Esophagus muscularis mucosa (tissue), 4 donors: ENCODE data around the gene STON1. TPM values are rescaled to one million over a fixed set of nuclear protein-coding genes. Genes with fewer than 3 reads are reported as not detected.

ENCODE experiments used
- DNase-seq: peaks from one replicate; pipeline ENCODE4 v3.0.0-alpha.2; 2017; ENCODE audit errors: extremely low spot score
- H3K27ac ChIP-seq, 4 donors: fragments of 200-600 bp; sonication (generic); replicated peaks in 1 of 4; 1 replicate in 3 of 4; 2 replicates in 1 of 4; pipeline ENCODE4 v1.5.1; 2016 to 2019; ENCODE audit warnings: mild to moderate bottlenecking in 1 of 4
- H3K27me3 ChIP-seq, 4 donors: fragments of 200-600 bp; sonication (generic); one replicate each; pipeline versions ENCODE4 v1.5.1 to v1.6.0; 2016 to 2019
- H3K36me3 ChIP-seq, 4 donors: fragments of 200-600 bp; sonication (generic); one replicate each; pipeline ENCODE4 v1.5.1; 2016 to 2019
- H3K4me1 ChIP-seq, 4 donors: fragments of 200-600 bp; sonication (generic); one replicate each; pipeline ENCODE4 v1.5.1; 2016 to 2019
- H3K4me3 ChIP-seq, 4 donors: fragments of 200-600 bp; sonication (generic); 1 replicate in 2 of 4; 2 replicates in 2 of 4; pipeline ENCODE4 v1.5.1; 2016 to 2019; ENCODE audit warnings: mild to moderate bottlenecking in 4 of 4, moderate library complexity in 1 of 4
- H3K9me3 ChIP-seq, 4 donors: fragments of 200-600 bp; sonication (generic); 1 replicate in 3 of 4; 2 replicates in 1 of 4; pipeline ENCODE4 v1.5.1; 2016 to 2019
- EP300 ChIP-seq: sonication (generic); formaldehyde crosslinking; IDR thresholded peaks from one replicate; pipeline ENCODE4 v1.6.1; 2017; ENCODE audit warnings: antibody characterized with exemption
- POLR2A ChIP-seq: fragments of 450-650 bp; IDR thresholded peaks from one replicate; pipeline ENCODE4 v1.6.1; 2017; ENCODE audit warnings: antibody characterized with exemption, moderate library complexity, mild to moderate bottlenecking, low read depth
- POLR2AphosphoS5 ChIP-seq, 2 donors: sonication (generic); formaldehyde crosslinking; IDR thresholded peaks; one replicate each; pipeline ENCODE4 v1.6.1; 2017; ENCODE audit warnings: antibody characterized with exemption in 2 of 2
- WGBS: methylation state at CpG from one replicate; pipeline ENCODE4 v1.1.5; 2018; 5-methylcytosine and 5-hydroxymethylcytosine counted together
- intact Hi-C: fragments of 100-400 bp; cut with DNase I; formaldehyde crosslinking; loops from one replicate; pipeline ENCODE4 v1.15.1; 2023
- total RNA-seq, 4 donors: library from RNA; depleted of rRNA; stranded (reverse); fragments of >200 nt; gene quantifications; one replicate each; pipeline versions ENCODE4 v1.1.0 to v1.2.1, GENCODE V29; 2016
- TF ChIP-seq, protein P1 (sequence below), 3 experiments: fragments of 200-600 bp in 2 of 3; fragments of 450-650 bp in 1 of 3; sonication (generic) in 2 of 3; IDR thresholded peaks; one replicate each; pipeline ENCODE4 v1.5.1; 2017 to 2019; ENCODE audit warnings: antibody characterized with exemption in 3 of 3, mild to moderate bottlenecking in 2 of 3, moderate library complexity in 1 of 3

STON1 gene
- total RNA-seq, 4 donors from 2014 or later = 135 to 198 (median 168) TPM

DNA sequence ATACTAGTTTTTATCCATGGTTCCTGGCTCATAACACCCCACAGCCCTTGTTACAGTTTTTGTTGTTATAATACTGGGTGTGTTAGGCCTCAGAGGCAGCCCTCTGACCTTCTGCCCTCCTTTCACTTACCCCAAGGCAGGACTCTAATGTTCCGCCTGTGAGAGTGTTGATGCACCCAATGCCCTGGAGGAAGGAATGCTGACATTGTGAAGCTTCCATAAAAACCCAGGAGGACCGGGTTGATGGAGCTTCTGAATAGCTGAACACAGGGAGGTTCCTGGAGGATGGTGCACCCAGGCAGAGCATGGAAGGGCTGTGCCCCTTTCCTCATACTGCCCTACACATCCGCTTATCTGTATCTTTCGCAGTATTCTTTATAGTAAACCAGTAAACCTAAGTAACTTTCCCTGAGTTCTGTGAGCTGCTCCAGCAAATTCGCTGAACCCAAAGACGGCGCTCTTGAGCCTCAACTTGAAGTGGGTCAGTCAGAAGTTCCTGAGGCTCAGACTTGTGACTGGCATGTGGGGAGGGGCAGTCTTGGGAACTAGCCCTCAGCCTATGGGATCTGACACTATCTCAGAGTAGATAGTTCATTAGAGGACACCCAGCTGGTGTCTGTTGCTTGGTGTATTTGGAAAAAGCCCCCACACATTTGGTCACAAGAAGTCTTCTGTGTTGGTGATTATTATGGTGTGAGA lies 10.4 kb downstream of the STON1 start:
- Histone ChIP-seq H3K4me1 (peaks cover 9 to 82% (median 74%) of the 10 kb centered on the region in 4 donors), H3K9me3 (no peaks in the 10 kb centered on the region), H3K36me3 (peaks cover 0 to 17% (median 6%) of the 10 kb centered on the region in 4 donors), H3K27me3 (no peaks in the 10 kb centered on the region), H3K4me3 (no peak overlapping the region), H3K27ac (peak overlapping the region; percentile 30 to 83 (median 58))
- WGBS = 73% methylated on average over 5 of the region's 7 CpGs
- no peak for DNase-seq
- intact Hi-C loops = no loop called here
- TF ChIP-seq POLR2A = no peak
- TF ChIP-seq, protein P1, sequence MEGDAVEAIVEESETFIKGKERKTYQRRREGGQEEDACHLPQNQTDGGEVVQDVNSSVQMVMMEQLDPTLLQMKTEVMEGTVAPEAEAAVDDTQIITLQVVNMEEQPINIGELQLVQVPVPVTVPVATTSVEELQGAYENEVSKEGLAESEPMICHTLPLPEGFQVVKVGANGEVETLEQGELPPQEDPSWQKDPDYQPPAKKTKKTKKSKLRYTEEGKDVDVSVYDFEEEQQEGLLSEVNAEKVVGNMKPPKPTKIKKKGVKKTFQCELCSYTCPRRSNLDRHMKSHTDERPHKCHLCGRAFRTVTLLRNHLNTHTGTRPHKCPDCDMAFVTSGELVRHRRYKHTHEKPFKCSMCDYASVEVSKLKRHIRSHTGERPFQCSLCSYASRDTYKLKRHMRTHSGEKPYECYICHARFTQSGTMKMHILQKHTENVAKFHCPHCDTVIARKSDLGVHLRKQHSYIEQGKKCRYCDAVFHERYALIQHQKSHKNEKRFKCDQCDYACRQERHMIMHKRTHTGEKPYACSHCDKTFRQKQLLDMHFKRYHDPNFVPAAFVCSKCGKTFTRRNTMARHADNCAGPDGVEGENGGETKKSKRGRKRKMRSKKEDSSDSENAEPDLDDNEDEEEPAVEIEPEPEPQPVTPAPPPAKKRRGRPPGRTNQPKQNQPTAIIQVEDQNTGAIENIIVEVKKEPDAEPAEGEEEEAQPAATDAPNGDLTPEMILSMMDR (IDR thresholded peaks at IDR 0.05) = no peak
- TF ChIP-seq POLR2AphosphoS5 (IDR thresholded peaks at IDR 0.05) = no peak
- no peak for TF ChIP-seq EP300

- Histone ChIP-seq H3K27me3 (no peaks in the 10 kb centered on the region), H3K36me3 (peaks cover 0 to 19% (median 6%) of the 10 kb centered on the region in 4 donors), H3K9me3 (no peaks in the 10 kb centered on the region), H3K27ac (peak overlapping the region; percentile 73 to 83 (median 75)), H3K4me1 (peaks cover 16 to 82% (median 78%) of the 10 kb centered on the region in 4 donors), H3K4me3 (no peak overlapping the region)
- 70% methylated on average over 7 of the region's 7 CpGs for WGBS
- DNase-seq = no peak
- TF ChIP-seq EP300 (no peak), POLR2A (no peak), POLR2AphosphoS5 (IDR thresholded peaks at IDR 0.05) (no peak)
- TF ChIP-seq, protein P1 (IDR thresholded peaks at IDR 0.05) = no peak
- intact Hi-C loops = no loop called here
These were observed 11.9 kb downstream of the STON1 start for GRCh38 chr2:48541666-48542389.

DNA sequence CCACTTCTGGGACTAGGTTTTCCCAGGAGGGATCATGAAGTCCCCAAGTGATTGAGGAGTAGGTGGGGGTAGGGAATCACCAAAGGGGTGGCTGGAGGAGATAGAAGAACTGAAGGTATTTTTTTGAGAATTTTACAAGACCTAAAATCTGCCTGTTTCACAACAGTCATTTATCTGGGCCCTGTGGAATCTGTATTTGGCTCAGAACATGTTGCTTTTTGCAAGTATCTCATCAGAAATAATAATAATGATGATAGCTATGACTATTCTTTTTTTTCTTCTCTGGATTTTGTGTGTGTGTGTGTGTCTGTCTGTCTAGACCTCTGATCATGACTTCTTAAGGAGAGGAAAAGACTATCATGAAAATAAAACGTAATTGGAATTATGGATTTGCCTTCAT lies 13.9 kb downstream of the STON1 start:
- Histone ChIP-seq H3K36me3 (peaks cover 0 to 11% (median 4%) of the 10 kb centered on the region in 4 donors), H3K4me3 (no peak overlapping the region), H3K27me3 (no peaks in the 10 kb centered on the region), H3K4me1 (peaks cover 27 to 99% (median 95%) of the 10 kb centered on the region in 4 donors), H3K27ac (peak overlapping the region; percentile 73 to 83 (median 75)), H3K9me3 (no peaks in the 10 kb centered on the region)
- intact Hi-C loops = no loop called here
- no peak for TF ChIP-seq POLR2A
- no peak for TF ChIP-seq POLR2AphosphoS5 (IDR thresholded peaks at IDR 0.05)
- no peak for TF ChIP-seq EP300
- no peak for DNase-seq
- WGBS = 40% methylated on average over 1 of the region's 1 CpG

DNA sequence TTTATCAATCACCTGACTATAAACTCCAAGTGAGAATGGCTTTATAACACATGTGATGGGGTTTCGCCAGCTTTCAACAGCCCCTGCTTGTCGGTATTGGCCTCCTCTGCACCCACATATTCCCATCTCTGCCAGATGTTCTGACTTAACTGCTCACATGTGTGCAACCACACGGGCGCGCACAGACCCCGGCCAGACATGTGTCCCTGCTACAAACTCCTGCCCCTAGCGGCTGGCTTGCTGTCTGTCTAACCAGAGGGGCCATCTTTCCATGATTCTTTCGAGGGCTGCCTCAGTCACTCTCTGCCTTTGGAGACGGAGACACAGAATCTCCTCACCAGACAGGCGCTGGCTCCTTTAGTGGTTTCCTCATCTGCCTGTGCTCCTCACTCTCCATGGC lies 15.3 kb downstream of the STON1 start:
- H3K4me1 ChIP-seq = peaks cover 27 to 100% (median 98%) of the 10 kb centered on the region in 4 donors
- peaks cover 0 to 4% (median 1%) of the 10 kb centered on the region in 4 donors for H3K36me3 ChIP-seq
- WGBS = 85% methylated on average over 10 of the region's 10 CpGs
- H3K27me3 ChIP-seq = no peaks in the 10 kb centered on the region
- H3K4me3 ChIP-seq = no peak overlapping the region
- no peaks in the 10 kb centered on the region for H3K9me3 ChIP-seq
- intact Hi-C loops = no loop called here
- peak overlapping the region; percentile 73 to 83 (median 75) for H3K27ac ChIP-seq
- TF ChIP-seq POLR2AphosphoS5 (IDR thresholded peaks at IDR 0.05) = peak in 1 of 2 donors; percentile 12
- no peak for TF ChIP-seq POLR2A
- TF ChIP-seq EP300 = no peak
- TF ChIP-seq, protein P1 (IDR thresholded peaks at IDR 0.05) = peak in 1 of 3 experiments; percentile 15
- no peak for DNase-seq

- WGBS = 41% methylated on average over 5 of the region's 5 CpGs
- Histone ChIP-seq H3K27ac (peak overlapping the region; percentile 72 to 83 (median 78)), H3K9me3 (no peaks in the 10 kb centered on the region), H3K4me3 (no peak overlapping the region), H3K4me1 (peaks cover 34 to 99% (median 97%) of the 10 kb centered on the region in 4 donors), H3K36me3 (peaks cover 0 to 4% (median 1%) of the 10 kb centered on the region in 4 donors), H3K27me3 (no peaks in the 10 kb centered on the region)
- intact Hi-C loops = no loop called here
- TF ChIP-seq EP300 = no peak
- TF ChIP-seq POLR2AphosphoS5 (IDR thresholded peaks at IDR 0.05) = peak in 1 of 2 donors; percentile 31
- TF ChIP-seq, protein P1 (IDR thresholded peaks at IDR 0.05) = no peak
- no peak for DNase-seq
These were observed 18.9 kb downstream of the STON1 start for GRCh38 chr2:48548840-48549239.
